ENCODE results near the gene PSTPIP2. TPM values are rescaled to one million over a fixed set of nuclear protein-coding genes. Genes with fewer than 3 reads are reported as not detected.

The PSTPIP2 gene
- 4.3 and 6.2 TPM in 2 replicates for total RNA-seq (ENCODE audit: low replicate concordance)

- Mint-ChIP-seq H3K27ac (no peak within 1 kb of the TSS), H3K4me1 (no peaks in the 10 kb centered on the region), H3K4me3 (peak within 1 kb of the TSS; percentile 88), H3K36me3 (no peaks in the 10 kb centered on the region), H3K27me3 (ENCODE audit: insufficient read depth, low read depth) (peaks cover 2% of the 10 kb centered on the region), H3K9me3 (no peaks in the 10 kb centered on the region)
- Histone ChIP-seq H3K79me2 (ENCODE audit: low read depth) (no peaks in the 10 kb centered on the region), H3K4me2 (peak within 1 kb of the TSS; percentile 95), H3K9me3 (ENCODE audit: low read depth) (no peaks in the 10 kb centered on the region), H3K27me3 (peaks cover 36% of the 10 kb centered on the region), H3K4me3 (peak within 1 kb of the TSS; percentile 76), H2AFZ (replicated peaks) (peak within 1 kb of the TSS; percentile 92), H3K4me1 (no peaks in the 10 kb centered on the region), H4K20me1 (ENCODE audit: low read depth) (peaks cover 14% of the 10 kb centered on the region), H3K9ac (peak within 1 kb of the TSS; percentile 21), H3K27ac (no peak within 1 kb of the TSS), H3F3A (ENCODE audit: low read depth) (peaks cover 16% of the 10 kb centered on the region), H3K36me3 (no peaks in the 10 kb centered on the region)
- TF ChIP-seq, protein P1, sequence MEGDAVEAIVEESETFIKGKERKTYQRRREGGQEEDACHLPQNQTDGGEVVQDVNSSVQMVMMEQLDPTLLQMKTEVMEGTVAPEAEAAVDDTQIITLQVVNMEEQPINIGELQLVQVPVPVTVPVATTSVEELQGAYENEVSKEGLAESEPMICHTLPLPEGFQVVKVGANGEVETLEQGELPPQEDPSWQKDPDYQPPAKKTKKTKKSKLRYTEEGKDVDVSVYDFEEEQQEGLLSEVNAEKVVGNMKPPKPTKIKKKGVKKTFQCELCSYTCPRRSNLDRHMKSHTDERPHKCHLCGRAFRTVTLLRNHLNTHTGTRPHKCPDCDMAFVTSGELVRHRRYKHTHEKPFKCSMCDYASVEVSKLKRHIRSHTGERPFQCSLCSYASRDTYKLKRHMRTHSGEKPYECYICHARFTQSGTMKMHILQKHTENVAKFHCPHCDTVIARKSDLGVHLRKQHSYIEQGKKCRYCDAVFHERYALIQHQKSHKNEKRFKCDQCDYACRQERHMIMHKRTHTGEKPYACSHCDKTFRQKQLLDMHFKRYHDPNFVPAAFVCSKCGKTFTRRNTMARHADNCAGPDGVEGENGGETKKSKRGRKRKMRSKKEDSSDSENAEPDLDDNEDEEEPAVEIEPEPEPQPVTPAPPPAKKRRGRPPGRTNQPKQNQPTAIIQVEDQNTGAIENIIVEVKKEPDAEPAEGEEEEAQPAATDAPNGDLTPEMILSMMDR (IDR thresholded peaks at IDR 0.05) = no peak
- TF ChIP-seq EZH2phosphoT487 (IDR thresholded peaks at IDR 0.05) (peak; percentile 57), EZH2 (IDR thresholded peaks at IDR 0.05) (peak; percentile 58)
- DNase-seq (ENCODE audit: low spot score) = peak; percentile 72
Measured at GRCh38 chr18:46071653-46072375, at the start of gene PSTPIP2. Gene PSTPIP2, minus strand, starts transcription at chr18:46072260. Its CDS starts 72 bp downstream, at chr18:46072188.

- no peak overlapping the region for H3K9ac ChIP-seq
- no peak overlapping the region for H3K4me3 Mint-ChIP-seq
- H3K4me1 ChIP-seq = no peaks in the 10 kb centered on the region
- H3K36me3 Mint-ChIP-seq = peaks cover 34% of the 10 kb centered on the region
- H4K20me1 ChIP-seq (ENCODE audit: low read depth) = no peaks in the 10 kb centered on the region
- H3K9me3 ChIP-seq (ENCODE audit: low read depth) = no peaks in the 10 kb centered on the region
- peaks cover 36% of the 10 kb centered on the region for H3K79me2 ChIP-seq (ENCODE audit: low read depth)
- no peak overlapping the region for H2AFZ ChIP-seq (replicated peaks)
- TF ChIP-seq EZH2phosphoT487 (IDR thresholded peaks at IDR 0.05) (no peak), EZH2 (IDR thresholded peaks at IDR 0.05) (no peak)
- TF ChIP-seq, protein P1 (IDR thresholded peaks at IDR 0.05) = no peak
- H3K27me3 Mint-ChIP-seq (ENCODE audit: insufficient read depth, low read depth) = no peaks in the 10 kb centered on the region
- H3F3A ChIP-seq (ENCODE audit: low read depth) = peaks cover 14% of the 10 kb centered on the region
- no peaks in the 10 kb centered on the region for H3K9me3 Mint-ChIP-seq
- no peak overlapping the region for H3K4me3 ChIP-seq
- H3K4me2 ChIP-seq = no peak overlapping the region
- H3K36me3 ChIP-seq = peaks cover 6% of the 10 kb centered on the region
- no peak for DNase-seq (ENCODE audit: low spot score)
- H3K27me3 ChIP-seq = no peaks in the 10 kb centered on the region
- H3K27ac Mint-ChIP-seq = no peak overlapping the region
- H3K27ac ChIP-seq = no peak overlapping the region
- no peaks in the 10 kb centered on the region for H3K4me1 Mint-ChIP-seq
Measured at GRCh38 chr18:46113751-46114150, 41.7 kb upstream of the PSTPIP2 start.

- H3K4me1 ChIP-seq = no peaks in the 10 kb centered on the region
- H3K4me2 ChIP-seq = no peak overlapping the region
- no peaks in the 10 kb centered on the region for H3K27me3 ChIP-seq
- peaks cover 14% of the 10 kb centered on the region for H3F3A ChIP-seq (ENCODE audit: low read depth)
- Mint-ChIP-seq H3K27ac (no peak overlapping the region), H3K4me1 (no peaks in the 10 kb centered on the region), H3K27me3 (ENCODE audit: insufficient read depth, low read depth) (no peaks in the 10 kb centered on the region), H3K36me3 (peaks cover 49% of the 10 kb centered on the region), H3K9me3 (no peaks in the 10 kb centered on the region), H3K4me3 (no peak overlapping the region)
- TF ChIP-seq, protein P1 (IDR thresholded peaks at IDR 0.05) = no peak
- no peak for TF ChIP-seq EZH2 (IDR thresholded peaks at IDR 0.05)
- no peak for TF ChIP-seq EZH2phosphoT487 (IDR thresholded peaks at IDR 0.05)
- no peaks in the 10 kb centered on the region for H3K9me3 ChIP-seq (ENCODE audit: low read depth)
- H3K27ac ChIP-seq = no peak overlapping the region
- H4K20me1 ChIP-seq (ENCODE audit: low read depth) = no peaks in the 10 kb centered on the region
- peaks cover 6% of the 10 kb centered on the region for H3K36me3 ChIP-seq
- no peak overlapping the region for H3K9ac ChIP-seq
- peaks cover 55% of the 10 kb centered on the region for H3K79me2 ChIP-seq (ENCODE audit: low read depth)
- no peak for DNase-seq (ENCODE audit: low spot score)
- H3K4me3 ChIP-seq = no peak overlapping the region
- no peak overlapping the region for H2AFZ ChIP-seq (replicated peaks)
Measured at GRCh38 chr18:46110406-46110805, 38.3 kb upstream of the PSTPIP2 start.
